Activated CD8-positive, alpha-beta T cell treated with anti-CD3 and anti-CD28 coated beads, Interleukin-2, amount 10 ng/mL, durations not matched to agents 7 days and 5 days (primary cell): ENCODE results near the gene ATF6. TPM values are rescaled to one million over a fixed set of nuclear protein-coding genes. Genes with fewer than 3 reads are reported as not detected.

Source experiments
- ATAC-seq: fragments of 150-1000 bp; cut with Tn5 transposase; one replicate; pipeline ENCODE4 v1.10.0; 2021; ENCODE audit warnings: moderate library complexity
- CTCF ChIA-PET: fragments of 350-600 bp; sonication (Branson Sonifier 250); formaldehyde crosslinking; loops from one replicate; lab custom pipeline; 2021; ENCODE audit warnings: antibody characterized with exemption; lab: Charles Lee
- POLR2A ChIA-PET: fragments of 350-600 bp; sonication (Branson Sonifier 250); formaldehyde crosslinking; loops from one replicate; lab custom pipeline; 2021; ENCODE audit warnings: antibody characterized with exemption; lab: Charles Lee
- DNase-seq: peaks from one replicate; pipeline ENCODE4 v3.0.0-alpha.2; 2020
- H3K27ac Mint-ChIP-seq: one replicate; pipeline ENCODE4 v1.8.0; 2021; ENCODE audit warnings: mild to moderate bottlenecking, mixed read lengths
- H3K27me3 Mint-ChIP-seq: one replicate; pipeline ENCODE4 v1.8.0; 2021; ENCODE audit warnings: low read depth, mixed read lengths
- H3K36me3 Mint-ChIP-seq: one replicate; pipeline ENCODE4 v1.8.0; 2021; ENCODE audit warnings: low read depth, mixed read lengths
- H3K4me1 Mint-ChIP-seq: one replicate; pipeline ENCODE4 v1.8.0; 2021; ENCODE audit warnings: low read depth, mixed read lengths
- H3K4me3 Mint-ChIP-seq: one replicate; pipeline ENCODE4 v1.8.0; 2021; ENCODE audit warnings: mild to moderate bottlenecking, mixed read lengths
- H3K9me3 Mint-ChIP-seq: one replicate; pipeline ENCODE4 v1.8.0; 2022; ENCODE audit warnings: mixed read lengths; ENCODE audit not compliant: insufficient read depth
- total RNA-seq, 2 experiments: library from RNA; stranded (reverse); gene quantifications; one replicate each; pipeline ENCODE4 v1.2.3, GENCODE V29; 2021

The ATF6 gene
- total RNA-seq, 2 experiments from 2014 or later: 15.2 to 17.1 TPM

GRCh38 chr1:161955606-161956005, 189.5 kb downstream of the ATF6 start:
- peaks cover 21% of the 10 kb centered on the region for H3K4me1 Mint-ChIP-seq
- ChIA-PET POLR2A (no interaction called here), CTCF (interaction anchor here (1.1 kb wide), 1 partner anchor 41 kb away, joined by 3 read pairs; no protein-coding TSS in a partner anchor)
- no peaks in the 10 kb centered on the region for H3K27me3 Mint-ChIP-seq
- no peaks in the 10 kb centered on the region for H3K9me3 Mint-ChIP-seq
- no peak for DNase-seq
- H3K36me3 Mint-ChIP-seq: peaks cover 28% of the 10 kb centered on the region
- no peak for ATAC-seq
- H3K4me3 Mint-ChIP-seq: no peak overlapping the region
- no peak overlapping the region for H3K27ac Mint-ChIP-seq

- Mint-ChIP-seq H3K27ac (no peak overlapping the region), H3K4me3 (no peak overlapping the region), H3K27me3 (no peaks in the 10 kb centered on the region), H3K36me3 (peaks cover 33% of the 10 kb centered on the region), H3K4me1 (peaks cover 25% of the 10 kb centered on the region), H3K9me3 (no peaks in the 10 kb centered on the region)
- ATAC-seq (no peak), DNase-seq (no peak)
- CTCF ChIA-PET: interaction anchor here (1.1 kb wide), 1 partner anchor 41 kb away, joined by 3 read pairs; no protein-coding TSS in a partner anchor
- POLR2A ChIA-PET: no interaction called here
Observed at GRCh38 chr1:161956097-161956496, 190.0 kb downstream of the ATF6 start.

- no peaks in the 10 kb centered on the region for H3K27me3 Mint-ChIP-seq
- H3K27ac Mint-ChIP-seq: no peak overlapping the region
- no peak for ATAC-seq
- ChIA-PET POLR2A (no interaction called here), CTCF (no interaction called here)
- peaks cover 28% of the 10 kb centered on the region for H3K4me1 Mint-ChIP-seq
- DNase-seq: no peak
- H3K36me3 Mint-ChIP-seq: peaks cover 36% of the 10 kb centered on the region
- H3K9me3 Mint-ChIP-seq: no peaks in the 10 kb centered on the region
- no peak overlapping the region for H3K4me3 Mint-ChIP-seq
Observed at GRCh38 chr1:161956930-161957329, 190.8 kb downstream of the ATF6 start.

GRCh38 chr1:161958425-161958824, 192.3 kb downstream of the ATF6 start:
- H3K36me3 Mint-ChIP-seq: peaks cover 35% of the 10 kb centered on the region
- ChIA-PET CTCF (interaction anchor here (2.1 kb wide), 1 partner anchor 79 kb away, joined by 6 read pairs; no protein-coding TSS in a partner anchor), POLR2A (no interaction called here)
- DNase-seq: no peak
- H3K4me1 Mint-ChIP-seq: peaks cover 35% of the 10 kb centered on the region
- ATAC-seq: no peak
- no peak overlapping the region for H3K27ac Mint-ChIP-seq
- H3K9me3 Mint-ChIP-seq: no peaks in the 10 kb centered on the region
- H3K27me3 Mint-ChIP-seq: no peaks in the 10 kb centered on the region
- no peak overlapping the region for H3K4me3 Mint-ChIP-seq

- ATAC-seq (peak; percentile 87), DNase-seq (peak; percentile 38)
- H3K4me1 Mint-ChIP-seq: peaks cover 20% of the 10 kb centered on the region
- no peaks in the 10 kb centered on the region for H3K27me3 Mint-ChIP-seq
- H3K4me3 Mint-ChIP-seq: peak overlapping the region; percentile 78
- POLR2A ChIA-PET: no interaction called here
- H3K36me3 Mint-ChIP-seq: peaks cover 36% of the 10 kb centered on the region
- peak overlapping the region; percentile 90 for H3K27ac Mint-ChIP-seq
- H3K9me3 Mint-ChIP-seq: no peaks in the 10 kb centered on the region
- CTCF ChIA-PET: interaction anchor here (0.8 to 1.8 kb wide), 4 partner anchors 11 to 169 kb away, joined by 3 to 11 read pairs (median 3); no protein-coding TSS in a partner anchor
Observed at GRCh38 chr1:161962091-161962887, 196.2 kb downstream of the ATF6 start.

- Mint-ChIP-seq H3K27me3 (no peaks in the 10 kb centered on the region), H3K36me3 (peaks cover 18% of the 10 kb centered on the region), H3K4me3 (no peak overlapping the region), H3K4me1 (peaks cover 14% of the 10 kb centered on the region), H3K27ac (no peak overlapping the region), H3K9me3 (no peaks in the 10 kb centered on the region)
- CTCF ChIA-PET: no interaction called here
- POLR2A ChIA-PET: no interaction called here
- DNase-seq: no peak
- ATAC-seq: no peak
Observed at GRCh38 chr1:161966067-161966466, 199.9 kb downstream of the ATF6 start.

- ATAC-seq (no peak), DNase-seq (no peak)
- peaks cover 7% of the 10 kb centered on the region for H3K36me3 Mint-ChIP-seq
- H3K27me3 Mint-ChIP-seq: no peaks in the 10 kb centered on the region
- no peaks in the 10 kb centered on the region for H3K4me1 Mint-ChIP-seq
- H3K27ac Mint-ChIP-seq: no peak overlapping the region
- POLR2A ChIA-PET: no interaction called here
- no peak overlapping the region for H3K4me3 Mint-ChIP-seq
- CTCF ChIA-PET: no interaction called here
- no peaks in the 10 kb centered on the region for H3K9me3 Mint-ChIP-seq
Observed at GRCh38 chr1:161970036-161970435, 203.9 kb downstream of the ATF6 start.

GRCh38 chr1:161970633-161971032, 204.5 kb downstream of the ATF6 start:
- Mint-ChIP-seq H3K27me3 (no peaks in the 10 kb centered on the region), H3K4me3 (no peak overlapping the region), H3K9me3 (no peaks in the 10 kb centered on the region), H3K4me1 (no peaks in the 10 kb centered on the region), H3K36me3 (peaks cover 7% of the 10 kb centered on the region), H3K27ac (no peak overlapping the region)
- ChIA-PET CTCF (no interaction called here), POLR2A (no interaction called here)
- DNase-seq (no peak), ATAC-seq (no peak)

GRCh38 chr1:161972828-161973227, 206.7 kb downstream of the ATF6 start:
- Mint-ChIP-seq H3K9me3 (no peaks in the 10 kb centered on the region), H3K4me3 (no peak overlapping the region), H3K27ac (no peak overlapping the region), H3K27me3 (no peaks in the 10 kb centered on the region), H3K36me3 (no peaks in the 10 kb centered on the region), H3K4me1 (no peaks in the 10 kb centered on the region)
- POLR2A ChIA-PET: no interaction called here
- CTCF ChIA-PET: interaction anchor here (1.0 kb wide), 1 partner anchor 180 kb away, joined by 3 read pairs; no protein-coding TSS in a partner anchor
- DNase-seq: no peak
- ATAC-seq: no peak

- POLR2A ChIA-PET: no interaction called here
- ATAC-seq: no peak
- H3K27me3 Mint-ChIP-seq: no peaks in the 10 kb centered on the region
- no peaks in the 10 kb centered on the region for H3K4me1 Mint-ChIP-seq
- H3K36me3 Mint-ChIP-seq: no peaks in the 10 kb centered on the region
- DNase-seq: no peak
- CTCF ChIA-PET: interaction anchor here (0.8 to 1.0 kb wide), 2 partner anchors 181 to 182 kb away, joined by 3 read pairs; no protein-coding TSS in a partner anchor
- no peaks in the 10 kb centered on the region for H3K9me3 Mint-ChIP-seq
- no peak overlapping the region for H3K4me3 Mint-ChIP-seq
- H3K27ac Mint-ChIP-seq: peak overlapping the region; percentile 40
Observed at GRCh38 chr1:161973924-161974845, 208.1 kb downstream of the ATF6 start.

- POLR2A ChIA-PET: no interaction called here
- no peak for DNase-seq
- no peak for ATAC-seq
- no peak overlapping the region for H3K4me3 Mint-ChIP-seq
- H3K27ac Mint-ChIP-seq: no peak overlapping the region
- H3K27me3 Mint-ChIP-seq: no peaks in the 10 kb centered on the region
- CTCF ChIA-PET: no interaction called here
- no peaks in the 10 kb centered on the region for H3K9me3 Mint-ChIP-seq
- no peaks in the 10 kb centered on the region for H3K4me1 Mint-ChIP-seq
- no peaks in the 10 kb centered on the region for H3K36me3 Mint-ChIP-seq
Observed at GRCh38 chr1:161978011-161978790, 212.1 kb downstream of the ATF6 start.
